ENCODE data around the gene EBF3.

Gene EBF3

GRCh38 chr10:129900825-129901224 is 63.2 kb downstream of the EBF3 start:
- H3K27ac ChIP-seq (ENCODE audit: insufficient read depth, low read length, poor library complexity, severe bottlenecking), result no peak overlapping the region
- no peak overlapping the region for H3K4me3 ChIP-seq (ENCODE audit: insufficient read depth, low read depth, low read length, poor library complexity, severe bottlenecking)
- H3K9me3 ChIP-seq (ENCODE audit: control insufficient read depth, low read length), result no peaks in the 10 kb centered on the region
- DNase-seq, result no peak
- H3K27me3 ChIP-seq (replicated peaks; ENCODE audit: control insufficient read depth, insufficient read depth, low read length, poor library complexity, severe bottlenecking), result no peaks in the 10 kb centered on the region
- H3K4me1 ChIP-seq (ENCODE audit: control insufficient read depth, insufficient read depth, low read length, poor library complexity, severe bottlenecking), result no peaks in the 10 kb centered on the region
- no peaks in the 10 kb centered on the region for H3K36me3 ChIP-seq (ENCODE audit: control insufficient read depth, insufficient read depth, low read length)

DNA sequence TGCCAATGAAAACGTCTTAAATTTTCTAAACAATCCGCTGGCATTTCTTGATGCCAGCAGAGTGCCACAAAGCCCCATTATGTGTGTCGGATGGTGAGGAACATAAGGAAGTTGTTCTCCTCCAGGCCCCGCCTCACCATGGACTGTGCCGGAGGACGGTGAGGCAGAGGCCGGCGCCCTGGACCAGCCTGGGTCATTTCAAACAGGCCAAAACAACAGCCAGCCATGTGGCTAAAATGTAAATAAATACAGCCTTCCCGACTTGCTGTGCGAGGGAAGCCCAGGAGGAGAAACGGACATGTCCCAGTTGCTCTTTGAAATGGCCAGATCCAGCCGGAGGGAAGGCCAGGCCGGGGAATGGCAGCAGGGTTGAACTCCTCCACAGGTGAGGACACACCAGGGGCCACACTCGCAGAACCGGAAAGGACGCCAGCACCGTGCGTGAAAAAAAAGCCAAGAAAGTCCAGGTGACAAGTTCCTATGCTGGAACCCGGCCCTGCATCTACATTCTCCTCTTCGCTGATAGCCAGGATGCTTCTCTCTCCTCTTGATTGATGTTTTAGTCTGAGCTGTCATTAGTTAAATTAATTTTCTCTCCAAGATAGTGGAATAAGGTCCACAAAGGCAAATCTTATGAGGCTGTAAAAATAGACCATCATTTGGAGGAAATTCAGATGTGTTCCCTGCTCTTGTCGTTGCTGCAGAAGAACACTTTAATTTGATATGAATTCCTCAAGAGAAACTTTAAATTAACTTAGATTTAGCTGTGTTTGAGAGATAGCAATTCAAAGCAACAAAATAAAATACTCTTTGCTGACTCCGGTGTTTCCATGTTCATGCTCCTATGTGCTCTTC is 64.6 kb downstream of the EBF3 start:
- Histone ChIP-seq H3K27me3 (replicated peaks; ENCODE audit: control insufficient read depth, insufficient read depth, low read length, poor library complexity, severe bottlenecking) (no peaks in the 10 kb centered on the region), H3K4me1 (ENCODE audit: control insufficient read depth, insufficient read depth, low read length, poor library complexity, severe bottlenecking) (no peaks in the 10 kb centered on the region), H3K9me3 (ENCODE audit: control insufficient read depth, low read length) (no peaks in the 10 kb centered on the region), H3K36me3 (ENCODE audit: control insufficient read depth, insufficient read depth, low read length) (no peaks in the 10 kb centered on the region), H3K27ac (ENCODE audit: insufficient read depth, low read length, poor library complexity, severe bottlenecking) (no peak overlapping the region), H3K4me3 (ENCODE audit: insufficient read depth, low read depth, low read length, poor library complexity, severe bottlenecking) (no peak overlapping the region)
- no peak for DNase-seq

GRCh38 chr10:129898706-129899268 is 65.3 kb downstream of the EBF3 start:
- Histone ChIP-seq H3K27ac (ENCODE audit: insufficient read depth, low read length, poor library complexity, severe bottlenecking) (no peak overlapping the region), H3K27me3 (replicated peaks; ENCODE audit: control insufficient read depth, insufficient read depth, low read length, poor library complexity, severe bottlenecking) (no peaks in the 10 kb centered on the region), H3K36me3 (ENCODE audit: control insufficient read depth, insufficient read depth, low read length) (no peaks in the 10 kb centered on the region), H3K4me3 (ENCODE audit: insufficient read depth, low read depth, low read length, poor library complexity, severe bottlenecking) (no peak overlapping the region), H3K9me3 (ENCODE audit: control insufficient read depth, low read length) (no peaks in the 10 kb centered on the region), H3K4me1 (ENCODE audit: control insufficient read depth, insufficient read depth, low read length, poor library complexity, severe bottlenecking) (no peaks in the 10 kb centered on the region)
- no peak for DNase-seq

- Histone ChIP-seq H3K9me3 (ENCODE audit: control insufficient read depth, low read length) (no peaks in the 10 kb centered on the region), H3K4me1 (ENCODE audit: control insufficient read depth, insufficient read depth, low read length, poor library complexity, severe bottlenecking) (no peaks in the 10 kb centered on the region), H3K36me3 (ENCODE audit: control insufficient read depth, insufficient read depth, low read length) (no peaks in the 10 kb centered on the region), H3K27ac (ENCODE audit: insufficient read depth, low read length, poor library complexity, severe bottlenecking) (no peak overlapping the region), H3K27me3 (replicated peaks; ENCODE audit: control insufficient read depth, insufficient read depth, low read length, poor library complexity, severe bottlenecking) (no peaks in the 10 kb centered on the region), H3K4me3 (ENCODE audit: insufficient read depth, low read depth, low read length, poor library complexity, severe bottlenecking) (no peak overlapping the region)
- DNase-seq, result no peak
Measured at GRCh38 chr10:129897871-129898626, 66.0 kb downstream of the EBF3 start.

DNA sequence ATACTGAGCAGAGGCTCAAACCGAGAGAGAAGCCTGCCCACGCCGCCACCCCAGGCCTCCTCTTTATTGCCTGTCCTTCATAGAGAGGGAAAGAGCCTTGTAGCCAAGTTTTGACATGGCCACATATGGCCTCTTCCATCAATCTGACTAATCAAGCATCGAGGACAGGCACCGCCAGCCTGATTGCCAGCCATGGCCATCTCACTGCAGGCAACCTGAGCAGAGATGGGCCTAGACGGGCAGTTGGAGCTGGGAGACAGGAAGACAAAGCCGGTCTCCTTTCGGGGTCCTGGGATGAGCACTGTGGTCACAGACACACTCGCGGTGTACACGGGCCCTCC is 67.2 kb downstream of the EBF3 start:
- no peaks in the 10 kb centered on the region for H3K4me1 ChIP-seq (ENCODE audit: control insufficient read depth, insufficient read depth, low read length, poor library complexity, severe bottlenecking)
- DNase-seq, result no peak
- H3K27ac ChIP-seq (ENCODE audit: insufficient read depth, low read length, poor library complexity, severe bottlenecking), result no peak overlapping the region
- no peaks in the 10 kb centered on the region for H3K36me3 ChIP-seq (ENCODE audit: control insufficient read depth, insufficient read depth, low read length)
- no peak overlapping the region for H3K4me3 ChIP-seq (ENCODE audit: insufficient read depth, low read depth, low read length, poor library complexity, severe bottlenecking)
- H3K27me3 ChIP-seq (replicated peaks; ENCODE audit: control insufficient read depth, insufficient read depth, low read length, poor library complexity, severe bottlenecking), result no peaks in the 10 kb centered on the region
- no peaks in the 10 kb centered on the region for H3K9me3 ChIP-seq (ENCODE audit: control insufficient read depth, low read length)

- Histone ChIP-seq H3K4me1 (ENCODE audit: control insufficient read depth, insufficient read depth, low read length, poor library complexity, severe bottlenecking) (no peaks in the 10 kb centered on the region), H3K9me3 (ENCODE audit: control insufficient read depth, low read length) (no peaks in the 10 kb centered on the region), H3K27ac (ENCODE audit: insufficient read depth, low read length, poor library complexity, severe bottlenecking) (no peak overlapping the region), H3K27me3 (replicated peaks; ENCODE audit: control insufficient read depth, insufficient read depth, low read length, poor library complexity, severe bottlenecking) (no peaks in the 10 kb centered on the region), H3K4me3 (ENCODE audit: insufficient read depth, low read depth, low read length, poor library complexity, severe bottlenecking) (no peak overlapping the region), H3K36me3 (ENCODE audit: control insufficient read depth, insufficient read depth, low read length) (no peaks in the 10 kb centered on the region)
- no peak for DNase-seq
Measured at GRCh38 chr10:129896136-129896859, 67.8 kb downstream of the EBF3 start.

DNA sequence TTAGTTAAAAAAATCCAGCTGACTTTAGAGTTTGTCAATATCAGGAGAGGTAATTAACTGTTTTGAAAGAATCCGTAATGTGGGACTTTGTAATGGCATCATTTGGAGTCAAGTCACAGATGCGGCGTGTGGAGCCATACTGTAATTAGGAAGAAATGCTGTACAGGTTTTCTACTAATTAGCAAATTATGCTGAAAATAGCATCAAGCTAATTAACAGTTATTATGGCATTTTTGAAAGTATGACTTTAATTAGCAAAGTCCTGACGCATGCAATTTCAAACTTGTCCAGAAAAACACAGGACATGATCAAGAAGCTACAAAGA is 68.3 kb downstream of the EBF3 start:
- no peak for DNase-seq
- Histone ChIP-seq H3K27me3 (replicated peaks; ENCODE audit: control insufficient read depth, insufficient read depth, low read length, poor library complexity, severe bottlenecking) (no peaks in the 10 kb centered on the region), H3K9me3 (ENCODE audit: control insufficient read depth, low read length) (no peaks in the 10 kb centered on the region), H3K4me3 (ENCODE audit: insufficient read depth, low read depth, low read length, poor library complexity, severe bottlenecking) (no peak overlapping the region), H3K36me3 (ENCODE audit: control insufficient read depth, insufficient read depth, low read length) (no peaks in the 10 kb centered on the region), H3K4me1 (ENCODE audit: control insufficient read depth, insufficient read depth, low read length, poor library complexity, severe bottlenecking) (no peaks in the 10 kb centered on the region), H3K27ac (ENCODE audit: insufficient read depth, low read length, poor library complexity, severe bottlenecking) (no peak overlapping the region)

- Histone ChIP-seq H3K36me3 (ENCODE audit: control insufficient read depth, insufficient read depth, low read length) (no peaks in the 10 kb centered on the region), H3K4me1 (ENCODE audit: control insufficient read depth, insufficient read depth, low read length, poor library complexity, severe bottlenecking) (no peaks in the 10 kb centered on the region), H3K27me3 (replicated peaks; ENCODE audit: control insufficient read depth, insufficient read depth, low read length, poor library complexity, severe bottlenecking) (no peaks in the 10 kb centered on the region), H3K9me3 (ENCODE audit: control insufficient read depth, low read length) (no peaks in the 10 kb centered on the region), H3K4me3 (ENCODE audit: insufficient read depth, low read depth, low read length, poor library complexity, severe bottlenecking) (no peak overlapping the region), H3K27ac (ENCODE audit: insufficient read depth, low read length, poor library complexity, severe bottlenecking) (no peak overlapping the region)
- DNase-seq, result no peak
Measured at GRCh38 chr10:129894698-129895097, 69.4 kb downstream of the EBF3 start.

DNA sequence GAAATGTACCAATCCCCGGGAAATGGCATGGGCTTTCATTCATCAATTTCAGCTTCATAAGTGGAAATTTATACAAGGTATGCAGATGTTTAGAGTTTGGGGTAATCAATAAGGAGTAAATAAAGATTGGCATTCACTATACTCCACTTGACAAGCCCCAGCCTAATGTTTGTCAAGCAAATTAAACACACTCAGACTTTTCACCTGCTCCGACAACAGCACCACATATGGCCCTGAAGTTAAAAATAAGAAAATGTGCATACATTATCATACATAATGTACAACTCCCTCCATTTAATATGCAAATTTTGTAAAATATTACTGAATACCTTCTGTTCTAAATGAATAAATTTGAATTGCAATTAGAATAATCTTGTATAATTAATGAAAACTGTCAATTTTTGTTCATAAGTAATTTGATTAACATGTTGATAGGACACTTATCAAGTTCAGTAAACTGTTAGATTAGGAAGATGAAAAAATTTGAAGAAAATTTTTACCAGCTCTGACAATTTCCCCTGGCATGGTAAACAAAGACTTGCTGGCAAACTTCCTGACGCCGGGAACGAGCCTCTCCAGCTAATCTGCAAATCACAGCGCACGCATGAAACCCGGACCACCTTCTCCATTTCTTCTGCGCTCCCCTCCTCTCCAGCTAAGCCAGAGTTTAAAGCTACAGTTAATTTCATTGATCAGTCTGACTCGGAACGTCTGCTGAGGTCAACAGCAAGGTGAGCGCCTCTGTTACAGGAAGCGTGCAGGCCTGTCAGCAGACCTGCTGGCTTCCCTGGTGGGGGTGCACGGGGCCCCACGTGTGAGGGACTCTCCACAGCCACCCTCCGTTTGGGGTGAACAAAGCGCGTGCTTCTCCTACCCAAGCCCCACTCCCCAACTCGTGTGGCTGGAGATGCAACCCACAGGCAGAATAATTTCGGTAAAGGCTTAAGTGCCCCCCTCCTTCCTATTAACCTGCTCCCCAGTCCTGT is 70.7 kb downstream of the EBF3 start:
- DNase-seq, result no peak
- Histone ChIP-seq H3K4me1 (ENCODE audit: control insufficient read depth, insufficient read depth, low read length, poor library complexity, severe bottlenecking) (no peaks in the 10 kb centered on the region), H3K4me3 (ENCODE audit: insufficient read depth, low read depth, low read length, poor library complexity, severe bottlenecking) (no peak overlapping the region), H3K9me3 (ENCODE audit: control insufficient read depth, low read length) (no peaks in the 10 kb centered on the region), H3K27ac (ENCODE audit: insufficient read depth, low read length, poor library complexity, severe bottlenecking) (no peak overlapping the region), H3K36me3 (ENCODE audit: control insufficient read depth, insufficient read depth, low read length) (no peaks in the 10 kb centered on the region), H3K27me3 (replicated peaks; ENCODE audit: control insufficient read depth, insufficient read depth, low read length, poor library complexity, severe bottlenecking) (no peaks in the 10 kb centered on the region)

All from effector memory CD4-positive, alpha-beta T cell (primary cell).